HG03571 (cell line): Measurements from ENCODE around the gene ASPG.

Source experiments
- ATAC-seq: cut with Tn5 transposase; IDR thresholded peaks from one replicate; pipeline ENCODE4 v1.9.1; 2021; ENCODE audit not compliant: unreplicated experiment

The ASPG gene

DNA sequence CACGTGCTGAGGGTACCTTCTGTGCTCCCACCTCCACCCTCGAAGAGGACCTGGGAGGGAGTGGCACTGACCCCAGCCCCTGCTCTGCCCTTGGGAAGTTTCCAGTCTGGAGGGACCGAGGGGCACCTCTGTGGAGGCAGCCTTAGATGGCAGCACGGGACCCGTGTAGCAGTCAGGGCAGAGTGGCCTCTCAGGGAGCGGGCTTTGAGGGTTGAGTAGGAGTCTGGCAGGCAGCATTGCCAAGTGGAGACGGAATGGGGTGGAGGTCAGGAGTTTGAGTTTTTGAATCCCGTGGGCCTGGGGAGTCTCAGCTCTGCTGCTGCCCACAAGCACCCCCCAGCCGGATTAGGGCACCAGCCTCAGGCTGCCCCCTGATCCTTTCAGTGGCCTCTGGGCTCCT lies 74.5 kb downstream of the ASPG start:
- no peak for ATAC-seq

GRCh38 chr14:104161602-104162367 lies 76.3 kb downstream of the ASPG start:
- ATAC-seq, result no peak

GRCh38 chr14:104162495-104162894 lies 77.0 kb downstream of the ASPG start:
- ATAC-seq, result no peak

- ATAC-seq, result no peak
Observed at GRCh38 chr14:104163541-104163940, 78.0 kb downstream of the ASPG start.

GRCh38 chr14:104164041-104164440 lies 78.5 kb downstream of the ASPG start:
- ATAC-seq, result no peak

DNA sequence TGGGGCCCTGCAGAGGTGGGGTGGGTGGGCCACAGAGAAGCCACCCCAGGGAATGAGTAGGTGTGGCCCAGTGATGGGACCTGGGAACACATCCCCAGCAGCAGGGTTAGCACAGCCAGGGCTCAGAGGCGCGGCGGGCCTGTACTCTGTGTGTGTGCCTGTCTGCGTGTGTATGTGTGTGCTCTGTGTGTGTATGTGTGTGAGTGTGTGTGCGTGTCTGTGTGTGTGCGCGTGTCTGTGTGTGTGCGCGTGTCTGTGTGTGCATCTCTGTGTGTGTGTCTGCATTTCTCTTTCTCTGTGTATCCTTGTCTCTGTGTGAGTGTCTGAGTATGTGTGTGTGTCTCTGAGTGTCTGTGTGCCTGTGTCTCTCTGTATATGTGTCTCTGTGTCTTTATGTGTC lies 79.0 kb downstream of the ASPG start:
- no peak for ATAC-seq
